ENCODE results near the gene ARID1B. TPM values are rescaled to one million over a fixed set of nuclear protein-coding genes. Genes with fewer than 3 reads are reported as not detected.
"Not testable (repeated sequence)": the region's sequence is repeated elsewhere in the genome, so short reads cannot be mapped to it uniquely, and the experiment has no call there.

The ARID1B gene
- total RNA-seq, 1 experiment from 2014 or later = 86.3 TPM

- TF ChIP-seq CTCF (conservative IDR thresholded peaks at IDR 0.05; ENCODE audit: low read depth, low read length) (no peak), EZH2 (IDR thresholded peaks at IDR 0.05; ENCODE audit: borderline replicate concordance, low read depth, low read length, poor library complexity, severe bottlenecking) (no peak)
- Histone ChIP-seq H3K9me3 (ENCODE audit: low read depth, low read length, poor library complexity, severe bottlenecking) (no peaks in the 10 kb centered on the region), H3K27ac (ENCODE audit: low read depth, low read length, poor library complexity, severe bottlenecking) (no peak overlapping the region), H3K27me3 (replicated peaks; ENCODE audit: insufficient read depth, low read depth, low read length, poor library complexity) (no peaks in the 10 kb centered on the region), H3K36me3 (ENCODE audit: insufficient read depth, low read length, poor library complexity, severe bottlenecking) (no peaks in the 10 kb centered on the region), H3K4me3 (ENCODE audit: low read depth, low read length, poor library complexity, severe bottlenecking) (no peak overlapping the region), H3K4me1 (ENCODE audit: insufficient read depth, low read length, poor library complexity, severe bottlenecking) (peaks cover 22% of the 10 kb centered on the region)
- ChIA-PET POLR2A (ENCODE audit: low non-redundant PET) (no interaction called here), CTCF (no interaction called here)
- no peak for DNase-seq (ENCODE audit: low spot score)
- intact Hi-C loops (cut with micrococcal nuclease; ENCODE audit: unreplicated experiment) = no loop called here
- BruUV-seq (replicated peaks) = no TSS peak
Observed at GRCh38 chr6:156943816-156944215, 166.6 kb downstream of the ARID1B start.

DNA sequence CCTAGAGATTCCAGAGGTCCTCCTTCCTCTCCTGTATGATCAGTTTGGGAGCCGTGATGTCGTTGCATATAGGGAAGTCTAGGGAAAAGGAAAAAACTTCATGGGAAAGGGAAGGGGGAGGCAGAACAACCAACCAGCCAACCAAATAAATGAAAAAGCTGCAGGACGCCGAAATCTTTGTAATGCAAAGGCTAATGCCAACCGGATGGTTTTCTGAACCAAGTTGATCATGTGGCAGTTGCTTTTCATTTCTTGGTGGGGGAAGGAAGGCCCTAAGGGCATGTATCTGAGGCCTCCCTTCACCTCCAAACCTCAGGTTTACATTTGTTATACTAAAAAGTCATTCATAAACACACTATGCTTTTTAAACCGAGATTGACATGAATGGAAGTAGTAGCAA lies 167.2 kb downstream of the ARID1B start:
- POLR2A ChIA-PET (ENCODE audit: low non-redundant PET) = no interaction called here
- TF ChIP-seq CTCF (conservative IDR thresholded peaks at IDR 0.05; ENCODE audit: low read depth, low read length) (no peak), EZH2 (IDR thresholded peaks at IDR 0.05; ENCODE audit: borderline replicate concordance, low read depth, low read length, poor library complexity, severe bottlenecking) (no peak)
- BruUV-seq (replicated peaks) = no TSS peak
- Histone ChIP-seq H3K9me3 (ENCODE audit: low read depth, low read length, poor library complexity, severe bottlenecking) (no peaks in the 10 kb centered on the region), H3K4me1 (ENCODE audit: insufficient read depth, low read length, poor library complexity, severe bottlenecking) (peaks cover 22% of the 10 kb centered on the region), H3K27me3 (replicated peaks; ENCODE audit: insufficient read depth, low read depth, low read length, poor library complexity) (no peaks in the 10 kb centered on the region), H3K27ac (ENCODE audit: low read depth, low read length, poor library complexity, severe bottlenecking) (no peak overlapping the region), H3K36me3 (ENCODE audit: insufficient read depth, low read length, poor library complexity, severe bottlenecking) (no peaks in the 10 kb centered on the region), H3K4me3 (ENCODE audit: low read depth, low read length, poor library complexity, severe bottlenecking) (no peak overlapping the region)
- intact Hi-C loops (cut with micrococcal nuclease; ENCODE audit: unreplicated experiment) = no loop called here
- DNase-seq (ENCODE audit: low spot score) = no peak
- CTCF ChIA-PET = no interaction called here

DNA sequence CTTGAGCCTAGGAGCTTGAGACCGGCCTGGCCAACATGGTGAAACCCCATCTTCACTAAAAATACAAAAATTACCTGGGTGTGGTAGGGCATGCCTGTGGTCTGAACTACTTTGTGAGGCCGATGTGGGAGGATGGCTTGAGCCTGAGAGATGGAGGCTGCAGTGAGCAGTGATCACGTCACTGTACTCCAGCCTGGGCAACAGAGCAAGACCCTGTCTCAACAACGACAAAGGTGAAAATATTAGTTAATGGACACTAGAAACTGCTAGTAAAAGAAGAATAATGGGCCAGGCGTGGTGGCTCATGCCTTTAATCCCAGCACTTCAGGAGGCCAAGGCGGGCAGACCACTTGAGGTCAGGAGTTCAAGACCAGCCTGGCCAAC lies 168.6 kb downstream of the ARID1B start:
- H3K4me3 ChIP-seq (ENCODE audit: low read depth, low read length, poor library complexity, severe bottlenecking); H3K27me3 ChIP-seq (replicated peaks; ENCODE audit: insufficient read depth, low read depth, low read length, poor library complexity); BruUV-seq (replicated peaks); H3K9me3 ChIP-seq (ENCODE audit: low read depth, low read length, poor library complexity, severe bottlenecking); DNase-seq (ENCODE audit: low spot score); CTCF ChIA-PET; H3K27ac ChIP-seq (ENCODE audit: low read depth, low read length, poor library complexity, severe bottlenecking); intact Hi-C loops (cut with micrococcal nuclease; ENCODE audit: unreplicated experiment); H3K36me3 ChIP-seq (ENCODE audit: insufficient read depth, low read length, poor library complexity, severe bottlenecking); POLR2A ChIA-PET (ENCODE audit: low non-redundant PET): not testable (repeated sequence)
- H3K4me1 ChIP-seq (ENCODE audit: insufficient read depth, low read length, poor library complexity, severe bottlenecking) = peaks cover 22% of the 10 kb centered on the region

GRCh38 chr6:156946370-156946936 lies 169.3 kb downstream of the ARID1B start:
- intact Hi-C loops (cut with micrococcal nuclease; ENCODE audit: unreplicated experiment) = no loop called here
- Histone ChIP-seq H3K36me3 (ENCODE audit: insufficient read depth, low read length, poor library complexity, severe bottlenecking) (no peaks in the 10 kb centered on the region), H3K27ac (ENCODE audit: low read depth, low read length, poor library complexity, severe bottlenecking) (no peak overlapping the region), H3K4me1 (ENCODE audit: insufficient read depth, low read length, poor library complexity, severe bottlenecking) (peaks cover 22% of the 10 kb centered on the region), H3K9me3 (ENCODE audit: low read depth, low read length, poor library complexity, severe bottlenecking) (no peaks in the 10 kb centered on the region), H3K27me3 (replicated peaks; ENCODE audit: insufficient read depth, low read depth, low read length, poor library complexity) (no peaks in the 10 kb centered on the region), H3K4me3 (ENCODE audit: low read depth, low read length, poor library complexity, severe bottlenecking) (no peak overlapping the region)
- no peak for DNase-seq (ENCODE audit: low spot score)
- TF ChIP-seq EZH2 (IDR thresholded peaks at IDR 0.05; ENCODE audit: borderline replicate concordance, low read depth, low read length, poor library complexity, severe bottlenecking) (no peak), CTCF (conservative IDR thresholded peaks at IDR 0.05; ENCODE audit: low read depth, low read length) (no peak)
- no TSS peak for BruUV-seq (replicated peaks)
- ChIA-PET POLR2A (ENCODE audit: low non-redundant PET) (interaction anchor here (0.6 kb wide), 1 partner anchor 53 kb away, joined by 6 read pairs; no protein-coding TSS in a partner anchor), CTCF (no interaction called here)
